Middle frontal gyrus (tissue), 1 donor: ENCODE data around the gene HLA-DQB1.
"Not testable (repeated sequence)": the region's sequence is repeated elsewhere in the genome, so short reads cannot be mapped to it uniquely, and the experiment has no call there.

Experiments used
- DNase-seq: peaks from one replicate; pipeline ENCODE4 v3.0.0-alpha.2; 2015; ENCODE audit warnings: low spot score; ENCODE audit errors: extremely low spot score

Gene HLA-DQB1

DNA sequence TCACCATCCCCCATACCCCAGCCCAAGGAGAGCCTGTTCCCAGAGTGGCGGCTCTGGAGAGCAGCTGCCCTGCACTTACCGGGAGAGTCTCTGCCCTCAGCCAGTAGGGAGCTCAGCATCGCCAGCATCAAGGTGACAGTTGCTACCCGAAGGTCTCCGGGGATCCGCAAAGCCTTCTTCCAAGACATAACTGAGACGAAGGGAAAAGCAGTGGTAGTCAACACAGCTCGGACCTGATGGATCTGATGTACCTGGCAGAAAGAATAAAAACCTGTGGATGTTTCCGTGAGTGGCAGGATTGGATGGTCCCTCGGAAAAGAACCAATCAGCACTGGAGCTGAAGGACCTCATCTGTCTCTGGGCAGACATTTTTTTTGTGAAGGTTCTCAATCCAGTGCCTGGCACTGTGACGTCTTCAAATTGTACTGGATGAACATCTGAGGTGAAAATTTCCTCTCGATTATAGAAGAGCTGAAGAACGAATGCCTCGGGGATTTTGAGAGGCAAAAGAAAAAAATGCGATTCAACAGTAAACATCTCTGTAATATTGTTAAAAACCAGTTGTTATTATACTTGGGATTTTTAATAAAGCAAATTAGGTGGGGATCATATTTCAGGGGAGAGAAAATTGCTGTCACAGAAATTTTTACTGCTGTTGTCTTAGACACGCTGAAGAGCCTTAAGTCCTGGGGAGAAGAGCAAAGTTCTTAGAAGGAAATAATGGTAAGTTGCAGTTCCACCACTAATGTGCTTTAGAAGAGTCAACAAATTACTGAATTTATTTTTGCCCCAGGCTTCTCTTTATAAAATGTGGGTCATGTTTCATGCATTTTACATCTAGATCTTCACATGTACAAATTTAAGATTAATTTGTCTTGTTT lies at the start of gene HLA-DQB1:
HLA-DQB1 (minus strand) TSS at position 238 of the 881 bp plus-strand sequence; CDS start at position 188, 50 bp downstream.
- DNase-seq, result peak; percentile 33

- DNase-seq, result no peak
Observed at GRCh38 chr6:32713241-32713640, 46.8 kb upstream of the HLA-DQB1 start.

GRCh38 chr6:32709625-32710024 lies 43.2 kb upstream of the HLA-DQB1 start:
- DNase-seq, result no peak

DNA sequence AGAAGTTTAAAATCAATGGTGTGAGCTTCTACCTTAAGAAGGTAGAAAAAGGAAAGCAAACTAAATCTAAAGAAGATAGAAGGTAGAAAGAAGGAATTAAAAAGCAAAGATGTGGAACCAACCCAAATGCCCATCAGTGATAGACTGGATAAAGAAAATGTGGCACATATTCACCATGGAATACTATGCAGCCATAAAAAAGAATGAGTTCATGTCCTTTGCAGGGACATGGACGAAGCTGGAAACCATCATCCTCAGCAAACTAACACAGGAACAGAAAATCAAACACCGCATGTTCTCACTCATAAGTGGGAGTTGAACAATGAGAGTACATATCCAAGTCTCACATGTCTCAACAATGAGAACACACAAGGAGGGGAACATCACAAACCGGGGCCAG lies 38.7 kb upstream of the HLA-DQB1 start:
- DNase-seq, result not testable (repeated sequence)

DNA sequence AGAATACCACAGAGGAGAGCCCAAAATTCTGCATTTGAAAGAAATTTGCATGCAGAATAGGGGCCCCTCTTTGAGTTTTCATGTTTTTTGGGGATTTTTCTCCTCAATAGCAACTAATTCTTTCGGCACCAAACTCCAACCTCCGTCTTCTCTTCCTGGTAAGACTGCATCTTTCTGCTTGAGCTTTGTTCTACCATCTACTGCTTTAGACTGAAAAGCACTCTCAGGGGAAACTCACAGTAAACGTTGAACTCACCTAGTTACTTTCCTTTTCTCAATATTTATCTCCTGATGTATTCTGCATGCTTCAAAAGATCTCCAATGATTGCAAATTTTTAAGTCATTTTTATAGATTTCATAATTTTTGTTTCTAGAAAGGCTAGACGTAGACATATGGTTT lies 36.9 kb upstream of the HLA-DQB1 start:
- no peak for DNase-seq

DNA sequence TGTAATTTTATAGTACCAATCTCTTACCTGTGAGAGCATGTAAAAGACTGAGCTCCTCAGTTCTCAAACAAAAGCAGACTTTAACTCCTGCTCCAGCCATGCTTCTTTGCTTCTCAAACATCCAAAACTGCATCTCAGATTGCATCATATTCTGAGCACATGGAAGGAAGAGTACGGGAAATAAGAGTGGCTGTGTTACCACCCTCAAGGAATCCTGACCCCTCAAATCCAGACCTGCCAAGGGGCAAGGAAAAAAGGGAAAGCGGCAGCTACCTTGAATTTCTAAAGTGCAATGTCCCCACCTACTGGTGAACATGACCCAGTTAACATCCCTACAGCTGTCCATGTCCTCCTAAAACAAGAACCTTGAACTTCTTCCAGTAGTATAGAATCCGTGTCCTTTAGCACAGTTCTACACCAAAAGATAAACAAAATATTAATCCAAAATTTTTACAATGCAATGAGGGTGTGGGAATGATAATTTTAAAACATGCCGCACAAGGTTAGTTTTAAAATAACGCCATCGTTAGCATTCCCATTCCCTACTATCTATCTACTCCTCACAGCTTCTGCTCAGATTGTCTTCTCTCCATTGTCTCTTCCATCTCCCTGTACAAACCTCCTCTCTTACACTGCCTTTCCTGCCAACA lies 34.1 kb upstream of the HLA-DQB1 start:
- no peak for DNase-seq

- no peak for DNase-seq
Observed at GRCh38 chr6:32697031-32697430, 30.6 kb upstream of the HLA-DQB1 start.

DNA sequence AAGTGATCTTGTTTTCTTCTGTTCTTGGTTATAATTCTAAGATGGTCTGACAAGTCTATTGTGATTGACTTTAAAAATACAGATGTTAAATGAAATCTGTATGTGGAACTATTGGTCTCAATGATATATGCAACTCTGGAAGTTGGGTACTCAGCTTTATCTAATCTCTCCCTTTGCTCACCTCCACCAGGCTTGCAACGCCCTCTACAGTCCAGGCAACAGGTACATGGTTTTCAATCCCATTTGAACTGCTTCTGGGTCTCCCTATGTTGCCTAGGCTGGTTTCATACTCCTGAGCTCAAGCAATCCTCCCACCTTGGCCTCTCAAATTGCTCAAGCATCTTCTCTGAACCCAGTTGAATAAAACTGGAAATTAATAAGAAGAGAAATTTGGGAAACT lies 25.6 kb upstream of the HLA-DQB1 start:
- DNase-seq, result no peak

GRCh38 chr6:32689531-32690501 lies 23.4 kb upstream of the HLA-DQB1 start:
- DNase-seq, result no peak

GRCh38 chr6:32685603-32686002 lies 19.1 kb upstream of the HLA-DQB1 start:
- DNase-seq, result no peak

- no peak for DNase-seq
Observed at GRCh38 chr6:32684246-32684645, 17.8 kb upstream of the HLA-DQB1 start.

DNA sequence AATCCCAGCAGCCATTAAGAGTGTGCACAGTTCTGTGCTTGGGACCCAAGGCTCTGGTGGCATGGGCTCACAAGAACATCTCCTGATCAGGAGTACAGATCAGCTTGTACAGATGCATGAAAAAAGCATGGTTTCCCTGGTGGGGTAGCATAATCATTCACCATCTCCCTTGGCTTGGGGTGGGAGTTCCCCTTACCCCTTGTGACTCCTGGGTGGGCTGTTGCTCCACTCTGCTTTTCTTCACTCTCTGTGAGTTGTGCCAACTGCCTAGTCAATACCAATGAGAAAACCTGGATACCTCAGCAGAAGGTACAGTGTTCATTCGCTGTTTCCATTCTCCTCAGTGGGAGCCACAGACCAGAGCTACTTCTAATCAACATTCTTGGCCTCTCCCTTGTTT lies 13.6 kb upstream of the HLA-DQB1 start:
- no peak for DNase-seq

DNA sequence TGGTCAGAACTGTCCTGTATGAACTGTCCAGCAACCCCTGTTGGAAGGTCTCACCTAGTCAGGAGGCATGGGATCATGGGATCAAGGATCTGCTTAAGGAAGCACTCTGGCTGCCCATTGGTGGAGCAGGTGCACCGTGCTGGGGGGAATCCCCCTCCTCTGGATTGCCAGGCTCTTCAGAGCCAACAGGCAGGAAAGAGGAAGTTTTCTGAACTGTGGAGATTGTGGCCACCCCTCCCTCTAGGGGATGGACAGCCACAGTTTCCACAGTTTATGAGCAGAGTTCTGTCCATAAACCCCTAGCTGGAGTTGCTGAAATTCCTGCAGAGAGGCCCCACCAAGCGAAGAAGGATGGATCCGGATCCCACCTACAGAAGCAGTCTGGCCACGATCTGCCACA lies 13.0 kb upstream of the HLA-DQB1 start:
- DNase-seq, result no peak

DNA sequence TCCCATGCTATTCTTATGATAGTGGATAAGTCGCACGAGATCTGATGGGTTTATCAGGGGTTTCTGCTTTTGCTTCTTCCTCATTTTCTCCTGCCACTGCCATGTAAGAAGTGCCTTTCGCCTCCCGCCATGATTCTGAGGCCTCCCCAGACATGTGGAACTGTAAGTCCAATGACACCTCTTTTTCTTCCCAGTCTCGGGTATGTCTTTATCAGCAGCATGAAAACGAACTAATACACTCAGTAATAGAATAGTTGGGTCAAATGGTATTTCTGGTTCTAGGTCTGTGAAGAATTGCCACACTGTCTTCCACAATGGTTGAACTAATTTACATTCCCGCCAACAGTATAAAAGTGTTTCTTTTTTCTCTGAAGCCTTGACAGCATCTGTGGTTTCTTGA lies 7.7 kb upstream of the HLA-DQB1 start:
- not testable (repeated sequence) for DNase-seq

DNA sequence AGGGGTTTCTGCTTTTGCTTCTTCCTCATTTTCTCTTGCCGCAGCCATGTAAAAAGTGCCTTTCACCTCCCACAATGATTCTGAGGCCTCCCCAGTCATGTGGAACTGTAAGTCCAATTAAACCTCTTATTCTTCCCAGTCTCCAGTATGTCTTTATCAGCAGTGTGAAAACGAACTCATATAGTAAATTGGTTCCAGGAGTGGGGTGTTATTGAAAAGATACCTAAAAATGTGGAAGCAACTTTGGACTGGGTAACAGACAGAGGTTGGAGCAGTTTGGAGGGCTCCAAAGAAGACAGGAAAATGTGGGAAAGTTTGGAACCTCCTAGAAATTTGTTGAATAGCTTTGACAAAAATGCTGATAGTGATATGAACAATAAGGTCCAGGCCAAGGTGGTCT lies 5.5 kb upstream of the HLA-DQB1 start:
- DNase-seq, result not testable (repeated sequence)

- DNase-seq, result no peak
Observed at GRCh38 chr6:32669893-32670292, 3.4 kb upstream of the HLA-DQB1 start.

DNA sequence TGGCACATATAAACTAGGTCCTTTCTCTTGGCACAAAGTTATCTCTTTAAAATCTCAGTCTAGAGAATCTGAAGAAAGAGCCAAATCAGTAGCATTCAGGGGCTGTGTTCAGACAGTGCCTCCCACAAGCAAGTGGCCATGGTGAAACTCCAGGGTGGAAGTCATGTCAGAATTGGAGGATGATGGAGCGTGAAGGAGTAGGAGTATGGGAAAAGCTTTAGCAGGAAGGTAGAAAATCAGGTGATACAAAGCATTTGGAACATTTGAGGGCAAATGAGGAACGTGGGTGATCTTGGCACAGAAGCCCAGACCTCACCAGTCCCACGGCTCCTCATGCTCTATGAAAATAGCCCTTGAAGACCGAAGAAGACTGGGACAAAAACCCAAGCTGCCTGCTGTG lies 2.8 kb upstream of the HLA-DQB1 start:
- no peak for DNase-seq

- DNase-seq, result no peak
Observed at GRCh38 chr6:32668226-32668747, 1.8 kb upstream of the HLA-DQB1 start.

DNA sequence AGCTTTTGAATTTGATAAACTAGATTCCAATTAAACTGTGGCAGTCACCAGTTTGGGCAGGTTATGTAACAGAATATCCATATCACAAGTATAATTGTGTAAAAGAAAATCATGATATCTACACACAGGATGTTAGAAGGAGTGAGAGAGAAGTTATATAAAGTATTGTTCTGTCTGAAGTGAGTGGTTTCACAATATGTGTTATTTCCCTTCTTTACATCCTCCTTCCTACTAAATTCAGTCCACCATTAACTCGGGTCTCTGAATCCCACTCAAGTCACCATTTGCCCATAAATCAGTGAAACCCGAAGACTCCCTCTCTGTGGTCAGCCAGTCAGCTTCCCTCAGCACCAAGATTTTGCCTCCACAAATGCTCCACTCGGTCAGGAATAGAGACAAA lies 796 bp downstream of the HLA-DQB1 start:
- no peak for DNase-seq

DNA sequence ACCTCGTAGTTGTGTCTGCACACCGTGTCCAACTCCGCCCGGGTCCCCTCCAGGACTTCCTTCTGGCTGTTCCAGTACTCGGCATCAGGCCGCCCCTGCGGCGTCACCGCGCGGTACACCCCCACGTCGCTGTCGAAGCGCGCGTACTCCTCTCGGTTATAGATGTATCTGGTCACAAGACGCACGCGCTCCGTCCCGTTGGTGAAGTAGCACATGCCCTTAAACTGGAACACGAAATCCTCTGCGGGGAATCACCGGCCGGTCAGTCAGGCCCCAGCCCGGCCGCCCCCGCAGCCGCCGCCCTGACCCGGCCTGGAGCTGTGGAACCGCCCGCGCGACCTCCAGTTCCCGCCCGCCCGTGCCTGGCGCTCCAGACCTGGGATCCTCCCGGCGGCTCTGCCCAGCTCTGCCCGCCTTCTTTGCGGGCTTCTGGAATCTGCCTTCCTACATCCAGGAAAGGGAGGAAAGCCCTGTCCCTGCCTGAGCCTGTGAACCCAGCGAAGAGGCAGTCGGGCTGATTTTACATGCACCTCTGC lies 1.6 kb downstream of the HLA-DQB1 start:
- DNase-seq, result no peak

- no peak for DNase-seq
Observed at GRCh38 chr6:32664354-32664753, 2.1 kb downstream of the HLA-DQB1 start.
